T-helper 22 cell (primary cell): ENCODE results near the gene STAT3.
"Not testable (repeated sequence)": the region's sequence is repeated elsewhere in the genome, so short reads cannot be mapped to it uniquely, and the experiment has no call there.

Experiments used
- DNase-seq: peaks from one replicate; pipeline ENCODE4 v3.0.0-alpha.2; 2020; ENCODE audit warnings: low read depth

Gene STAT3

DNA sequence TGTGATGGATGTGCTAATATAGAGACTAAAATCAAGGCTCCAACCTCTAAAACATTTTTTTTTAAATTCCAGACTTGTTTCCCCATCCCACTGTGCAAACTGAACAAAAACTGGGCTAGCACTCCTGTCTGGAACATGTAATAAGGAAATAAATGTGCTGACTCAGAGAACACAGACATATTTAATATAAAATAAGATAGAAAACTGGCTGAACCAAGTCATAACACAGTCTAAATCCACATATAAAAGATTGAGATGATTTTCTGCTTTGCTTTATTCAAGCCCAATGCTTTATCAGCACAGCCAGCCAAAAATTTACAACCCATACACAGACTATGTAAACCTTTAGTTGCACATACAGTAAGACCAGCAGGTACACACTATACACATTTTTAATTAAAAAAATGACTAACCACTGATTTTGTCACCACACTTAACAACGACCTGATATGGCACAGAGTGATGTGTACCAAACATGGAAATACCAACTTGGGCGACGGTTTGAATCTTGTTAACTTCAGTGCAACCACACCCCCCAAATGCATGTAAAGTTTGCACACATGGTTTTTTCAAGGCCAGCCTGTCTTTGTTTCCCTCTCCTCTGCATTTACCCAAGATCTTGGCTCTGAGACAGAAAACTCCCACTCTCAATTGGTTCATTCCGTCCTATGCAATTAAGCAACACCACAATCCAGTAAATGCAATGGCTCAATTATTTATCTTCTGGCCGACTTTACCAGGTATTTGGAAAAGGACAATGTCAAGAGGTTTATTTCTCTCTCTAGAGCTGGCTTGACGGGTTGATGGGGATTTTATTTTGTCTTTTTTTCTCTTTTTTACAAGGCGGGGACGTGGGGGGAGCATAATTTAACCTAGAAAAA lies 1.2 kb downstream of the STAT3 start:
- no peak for DNase-seq

DNA sequence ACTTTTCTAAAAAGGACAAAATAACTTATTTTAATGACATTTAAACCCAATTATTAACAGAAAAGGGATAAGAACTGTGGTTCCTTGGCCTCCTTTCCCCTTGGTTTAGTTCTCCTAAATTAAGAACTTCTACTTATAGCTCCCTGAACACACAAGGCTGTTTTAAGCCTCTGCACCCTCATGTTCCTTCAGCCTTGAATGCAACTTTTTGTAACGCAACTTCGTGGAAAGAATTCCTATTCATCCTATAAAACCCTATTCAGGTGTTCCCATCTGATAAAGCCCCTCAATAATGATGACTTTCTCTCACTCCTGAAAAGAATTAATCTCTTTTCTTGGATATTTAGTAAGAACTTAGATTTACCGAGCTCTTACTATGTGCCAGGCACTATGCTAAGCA lies 6.3 kb downstream of the STAT3 start:
- no peak for DNase-seq

DNA sequence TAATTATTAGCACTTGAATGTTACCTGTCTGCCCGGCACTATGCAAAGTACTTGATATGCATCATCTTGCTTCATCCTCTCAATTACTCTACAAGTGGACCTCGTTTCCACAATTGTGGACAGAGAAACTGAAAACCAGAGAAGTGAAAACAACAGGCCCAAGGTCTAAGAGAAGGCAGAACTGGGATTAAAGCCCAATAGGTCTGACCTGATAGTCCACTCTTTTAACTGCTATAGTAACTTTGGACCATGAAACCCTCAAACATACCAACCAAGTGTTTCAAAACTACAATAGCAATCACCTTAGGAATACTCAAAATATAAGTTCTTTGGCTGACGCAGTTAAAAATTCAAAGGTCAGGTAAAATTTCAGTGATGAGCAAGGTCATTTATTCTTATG lies 7.3 kb downstream of the STAT3 start:
- DNase-seq: no peak

DNA sequence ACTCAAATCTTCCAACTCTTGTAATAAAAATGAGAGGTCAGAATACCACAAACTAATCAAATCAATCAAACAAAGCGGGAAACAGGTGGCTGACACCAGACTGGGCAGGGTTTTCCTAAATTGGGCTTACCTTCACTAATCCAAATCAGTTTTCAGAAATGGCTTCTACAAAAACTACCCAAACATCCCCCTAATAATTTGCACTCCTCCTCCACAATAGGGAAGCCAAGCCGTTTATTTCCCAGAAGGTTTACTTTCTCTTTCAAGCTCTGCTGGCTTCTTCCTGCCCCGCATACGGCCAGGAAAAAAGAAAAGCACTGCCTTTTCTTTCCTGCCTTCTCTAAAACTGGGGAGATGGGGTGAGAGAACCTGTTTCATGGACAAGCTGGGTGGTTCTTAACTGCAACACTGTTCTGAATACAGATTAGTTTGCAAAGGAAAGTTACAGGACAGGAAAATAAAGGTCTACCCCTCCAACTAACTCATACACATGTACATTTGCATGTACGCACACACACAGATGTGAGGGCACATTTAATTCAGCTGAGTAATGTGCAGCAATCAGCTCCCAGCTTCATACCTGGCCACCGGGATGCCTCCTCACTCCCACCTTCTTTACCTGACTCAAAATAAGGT lies 9.2 kb downstream of the STAT3 start:
- no peak for DNase-seq

DNA sequence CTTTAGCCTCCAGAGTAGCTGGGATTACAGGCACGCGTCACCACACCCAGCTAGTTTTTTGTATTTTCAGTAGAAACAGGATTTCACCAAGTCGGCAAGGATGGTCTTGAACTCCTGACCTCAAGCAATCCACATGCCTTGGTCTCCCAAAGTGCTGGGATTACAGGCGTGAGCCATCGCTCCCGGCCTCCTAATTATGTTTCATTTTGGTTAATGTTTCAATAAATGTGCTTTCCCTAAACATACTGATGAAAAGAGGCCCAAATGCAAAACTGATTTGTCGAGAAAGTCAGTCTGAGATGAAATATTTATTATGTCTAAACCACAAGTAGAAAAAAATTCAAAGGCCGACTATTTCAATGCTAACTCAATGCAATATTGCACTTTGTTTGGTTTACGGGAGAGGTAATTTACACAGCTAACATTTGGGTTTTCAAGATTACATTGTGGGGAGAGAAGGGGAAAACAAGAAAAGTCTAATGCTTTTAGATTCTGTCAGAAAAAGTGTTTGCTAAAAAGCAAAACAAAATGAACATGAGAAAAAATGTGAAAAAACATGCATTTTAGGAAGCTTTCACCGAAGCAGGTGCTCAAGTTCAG lies 9.8 kb downstream of the STAT3 start:
- no peak for DNase-seq

DNA sequence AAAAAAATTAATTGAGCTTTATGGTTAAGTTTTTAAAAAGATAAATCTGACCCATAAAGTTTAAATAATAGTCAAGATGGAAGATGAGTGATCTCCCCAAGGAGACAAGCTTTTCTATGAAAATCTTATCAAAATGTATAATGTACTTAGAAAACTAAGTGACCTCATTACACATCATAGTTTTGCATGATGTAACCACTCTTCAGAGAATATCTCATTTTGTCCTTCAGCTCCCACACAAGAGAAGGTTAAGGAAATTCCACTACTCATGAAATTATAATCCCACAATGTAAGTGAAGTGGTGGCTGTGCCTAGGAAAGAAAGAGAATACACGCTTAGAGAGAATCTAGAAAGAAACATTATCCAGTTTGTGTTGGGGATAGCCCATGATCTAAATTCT lies 14.3 kb downstream of the STAT3 start:
- no peak for DNase-seq

DNA sequence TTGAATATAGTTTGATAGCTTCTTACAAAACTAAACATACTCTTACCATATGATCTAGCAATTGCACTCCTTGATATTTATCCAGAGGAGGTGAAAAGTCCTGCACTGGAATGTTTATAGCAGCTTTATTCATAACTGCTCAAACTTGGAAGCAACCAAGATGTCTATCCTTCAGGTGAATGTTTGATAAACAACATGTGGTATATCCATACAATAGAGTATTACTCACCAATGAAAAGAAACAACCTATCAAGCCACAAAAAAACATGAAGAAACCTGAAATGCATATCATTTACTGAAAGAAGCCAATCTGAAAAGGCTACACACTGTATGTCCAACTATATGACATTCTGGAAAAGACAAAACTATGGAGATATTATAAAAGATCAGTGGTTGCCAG lies 16.1 kb downstream of the STAT3 start:
- DNase-seq: no peak

DNA sequence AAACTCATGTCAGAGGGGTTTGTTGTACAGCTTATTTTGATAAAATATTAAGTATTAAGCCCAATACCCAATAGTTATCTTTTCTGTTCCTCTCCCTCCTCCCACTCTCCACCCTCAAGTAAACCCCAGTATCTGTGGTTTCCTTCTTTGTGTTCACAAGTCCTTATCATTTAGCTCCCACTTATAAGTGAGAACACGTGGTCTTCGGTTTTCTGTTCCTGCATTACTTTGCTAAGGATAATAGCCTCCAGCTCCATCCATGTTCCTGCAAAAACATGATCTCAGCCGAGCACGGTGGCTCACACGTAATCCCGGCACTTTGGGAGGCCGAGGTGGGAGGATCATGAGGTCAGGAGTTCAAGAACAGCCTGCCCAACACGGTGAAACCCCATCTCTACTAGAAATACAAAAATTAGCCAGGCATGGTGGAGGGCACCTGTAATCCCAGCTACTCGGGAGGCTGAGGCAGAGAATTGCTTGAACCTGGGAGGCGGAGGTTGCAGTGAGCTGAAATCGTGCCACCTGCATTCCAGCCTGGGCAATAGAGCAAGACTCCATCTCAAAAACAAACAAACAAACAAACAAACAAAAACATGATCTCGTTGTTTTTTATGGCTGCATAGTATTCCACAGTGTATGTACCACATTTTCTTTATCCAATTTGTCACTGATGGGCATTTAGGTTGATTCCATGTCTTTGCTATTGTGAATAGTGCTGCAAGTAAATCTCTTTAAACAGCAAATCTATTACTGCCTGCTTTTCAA lies 19.3 kb downstream of the STAT3 start:
- not testable (repeated sequence) for DNase-seq

DNA sequence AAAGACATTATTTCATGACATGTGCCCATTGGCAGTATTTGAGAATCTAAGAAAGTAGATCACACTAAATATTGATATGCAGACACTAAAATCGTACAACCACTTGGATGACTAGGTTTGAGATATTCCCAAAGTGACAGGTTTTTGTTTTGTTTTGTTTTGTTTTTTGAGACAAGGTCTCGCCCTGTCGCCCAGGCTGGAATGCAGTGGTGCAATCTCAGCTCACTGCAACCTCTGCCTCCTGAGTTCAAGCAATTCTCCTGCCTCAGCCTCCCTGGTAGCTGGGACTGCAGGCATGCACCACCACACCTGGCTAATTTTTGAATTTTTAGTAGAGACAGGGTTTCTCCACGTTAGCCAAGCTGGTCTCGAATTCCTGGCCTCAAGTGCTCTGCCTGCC lies 19.9 kb downstream of the STAT3 start:
- not testable (repeated sequence) for DNase-seq

DNA sequence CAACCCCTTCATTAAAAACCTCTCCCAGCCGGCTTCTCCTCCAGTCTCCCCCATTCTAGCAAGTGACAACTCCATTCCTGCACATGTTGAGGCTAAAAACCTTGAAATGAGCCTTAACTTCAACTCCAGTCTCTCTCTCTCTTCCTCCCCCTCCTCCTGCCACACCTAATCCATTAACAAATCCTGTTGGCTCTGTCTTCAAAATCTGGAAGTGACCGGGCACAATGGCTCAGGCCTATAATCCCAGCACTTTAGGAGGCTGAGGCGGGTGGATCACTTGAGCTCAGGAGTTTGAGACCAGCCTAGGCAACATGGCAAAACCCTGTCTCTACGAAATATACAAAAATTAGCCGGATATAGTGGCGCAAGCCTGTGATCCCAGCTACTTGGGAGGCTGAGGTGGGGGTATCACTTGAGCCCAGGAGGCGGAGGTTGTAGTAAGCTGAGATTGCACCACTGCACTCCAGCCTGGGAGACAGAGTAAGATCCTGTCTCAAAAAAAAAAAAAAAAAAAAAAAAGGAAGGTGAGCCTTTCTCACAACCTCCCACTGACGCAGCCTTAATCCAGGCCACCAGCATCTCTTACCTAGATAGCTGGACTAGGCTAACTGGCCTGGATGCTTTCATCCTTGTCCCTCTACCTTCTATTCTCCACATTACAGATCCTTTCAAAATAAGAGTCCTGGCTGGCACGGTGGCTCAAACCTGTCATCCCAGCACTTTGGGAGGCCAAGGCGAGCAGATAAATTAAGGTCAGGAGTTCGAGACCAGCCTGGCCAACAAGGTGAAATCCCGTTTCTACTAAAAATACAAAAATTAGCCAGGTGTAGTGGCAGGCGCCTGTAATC lies 21.8 kb downstream of the STAT3 start:
- DNase-seq: not testable (repeated sequence)

DNA sequence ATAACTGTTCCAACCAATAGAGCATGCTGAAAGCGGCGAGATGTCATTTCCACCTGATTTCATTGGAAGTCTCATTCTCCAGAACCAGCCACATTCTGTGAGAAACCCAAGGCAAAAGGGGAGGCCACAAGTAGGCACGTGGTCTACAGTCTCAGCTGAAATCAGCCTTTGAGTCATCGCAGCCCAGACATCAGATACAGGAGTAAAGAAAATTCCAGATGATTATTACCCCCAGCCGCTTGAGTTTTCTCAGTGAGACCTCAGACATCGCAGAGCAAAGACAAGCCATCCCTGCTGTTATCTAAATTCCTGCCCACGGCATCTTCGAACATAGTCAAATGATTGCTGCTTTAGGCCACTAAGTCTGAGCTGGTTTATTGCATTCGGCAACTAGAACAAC lies 23.1 kb downstream of the STAT3 start:
- no peak for DNase-seq

DNA sequence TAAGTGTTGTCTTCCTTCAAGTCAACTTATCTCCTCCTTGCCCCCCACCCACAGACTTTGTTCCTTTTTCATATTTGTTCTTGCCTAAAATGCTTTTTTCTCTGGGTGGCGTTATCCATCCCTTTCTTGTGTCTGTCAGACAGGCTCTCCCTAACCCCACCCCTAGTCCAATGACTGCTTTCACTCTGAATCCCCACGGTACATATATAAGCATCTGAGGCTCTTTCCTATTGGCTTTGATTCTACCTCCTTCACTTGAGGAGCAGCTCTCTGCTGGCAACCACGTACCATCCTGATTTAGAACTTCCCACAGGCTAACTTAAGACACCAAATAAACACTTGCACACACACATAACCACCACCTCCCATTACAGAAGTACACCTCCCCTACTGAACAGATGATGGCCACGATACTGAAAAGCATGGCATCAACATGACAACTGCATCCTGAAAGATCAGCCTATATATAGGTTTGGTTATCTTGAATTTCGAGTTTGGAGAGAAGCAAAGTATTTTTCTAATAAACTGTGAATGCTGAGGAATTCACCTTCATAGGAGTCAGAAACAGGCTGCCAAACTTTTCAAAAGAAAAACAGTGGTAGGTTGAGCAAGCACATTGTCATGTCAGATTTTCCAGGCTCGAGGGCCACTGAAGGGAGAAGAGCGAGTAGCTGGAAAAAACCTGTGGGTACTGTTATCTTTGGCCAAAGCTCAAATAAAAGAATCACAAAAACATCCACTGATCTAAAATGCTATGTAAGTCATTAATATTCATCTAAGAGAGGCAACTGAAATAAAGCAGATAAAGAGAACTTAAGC lies 24.3 kb downstream of the STAT3 start:
- DNase-seq: no peak

DNA sequence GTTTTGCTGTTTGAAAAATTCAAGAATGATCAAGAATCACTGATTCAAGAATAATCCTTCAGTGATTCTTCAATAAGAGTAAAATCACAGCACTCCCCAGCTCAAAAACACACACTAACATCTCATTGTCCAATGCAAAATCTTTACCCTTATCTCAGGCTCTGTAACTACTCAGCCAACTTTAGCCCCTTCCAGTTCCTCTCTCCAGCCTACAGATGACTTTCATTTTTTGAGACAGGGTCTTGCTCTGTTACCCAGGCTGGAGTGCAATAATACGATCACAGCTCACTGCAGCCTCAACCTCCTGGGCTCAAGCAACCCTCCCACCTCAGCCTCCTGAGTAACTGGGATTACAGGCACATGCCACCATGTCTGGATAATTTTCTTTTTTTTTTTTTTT lies 25.0 kb downstream of the STAT3 start:
- no peak for DNase-seq

DNA sequence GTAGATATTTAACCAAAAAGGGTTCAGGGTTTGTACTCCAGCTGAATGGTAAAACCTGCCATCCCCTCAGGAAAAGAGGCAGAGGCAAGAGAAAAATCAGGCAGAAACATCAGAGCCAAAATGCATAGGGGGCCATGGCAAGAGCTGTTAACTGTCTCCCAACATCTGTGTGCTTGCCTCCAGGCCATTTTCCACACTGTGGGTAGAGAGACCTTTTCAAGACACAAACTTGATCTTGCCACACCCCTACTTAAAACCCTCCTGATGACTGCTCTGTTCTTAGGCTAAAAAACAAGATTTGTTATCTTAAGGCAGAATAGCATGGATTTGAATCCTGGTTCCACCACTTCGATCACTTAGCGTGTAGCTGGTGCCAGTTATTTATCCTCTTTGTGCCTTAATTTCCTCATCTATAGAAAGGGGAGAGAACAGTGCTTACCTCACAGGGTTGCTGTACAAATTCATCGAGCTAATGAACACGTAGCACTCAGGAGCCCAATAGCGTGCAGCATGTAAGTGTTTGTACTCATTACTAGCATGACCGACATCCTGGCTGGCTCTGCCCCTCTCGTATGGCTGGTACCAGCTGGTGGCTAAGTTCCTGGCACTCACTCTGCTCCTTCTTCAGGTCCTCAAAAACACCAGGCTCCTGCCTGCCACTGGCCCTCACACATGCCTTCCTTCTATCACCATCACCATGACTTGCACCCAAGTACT lies 25.8 kb downstream of the STAT3 start:
- no peak for DNase-seq

DNA sequence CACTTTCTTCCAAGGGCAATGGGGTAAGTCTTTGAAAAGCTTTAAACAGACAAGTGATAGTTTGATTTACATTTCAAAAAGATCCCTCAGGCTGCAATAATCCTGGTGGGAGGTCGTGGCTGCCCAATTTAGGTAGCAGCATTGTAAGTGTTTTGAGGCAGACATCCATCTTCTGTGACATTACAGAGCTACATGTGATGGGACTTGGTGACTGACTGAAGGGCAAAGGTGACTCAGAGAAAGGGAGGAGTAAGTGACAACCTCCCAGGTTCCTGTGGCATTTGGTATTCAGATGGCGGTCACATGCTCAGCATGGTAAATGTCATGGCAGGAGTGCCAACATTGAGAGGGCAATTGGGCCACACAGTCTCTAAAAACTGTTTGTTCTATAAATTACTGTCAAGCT lies 26.5 kb downstream of the STAT3 start:
- DNase-seq: no peak

DNA sequence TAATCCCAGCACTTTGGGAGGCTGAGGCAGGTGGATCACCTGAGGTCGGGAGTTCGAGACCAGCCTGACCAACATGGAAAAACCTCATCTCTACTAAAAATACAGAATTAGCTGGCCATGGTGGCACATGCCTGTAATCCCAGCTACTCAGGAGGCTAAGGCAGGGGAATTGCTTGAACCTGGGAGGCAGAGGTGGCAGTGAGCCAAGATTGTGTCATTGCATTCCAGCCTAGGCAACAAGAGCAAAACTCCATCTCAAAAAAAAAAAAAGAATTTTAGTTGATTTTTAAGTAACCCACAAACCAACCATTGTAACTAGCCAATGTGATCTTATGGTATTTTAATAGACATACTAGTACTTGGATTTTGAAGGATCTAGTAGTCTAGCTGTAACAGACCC lies 27.9 kb downstream of the STAT3 start:
- not testable (repeated sequence) for DNase-seq

DNA sequence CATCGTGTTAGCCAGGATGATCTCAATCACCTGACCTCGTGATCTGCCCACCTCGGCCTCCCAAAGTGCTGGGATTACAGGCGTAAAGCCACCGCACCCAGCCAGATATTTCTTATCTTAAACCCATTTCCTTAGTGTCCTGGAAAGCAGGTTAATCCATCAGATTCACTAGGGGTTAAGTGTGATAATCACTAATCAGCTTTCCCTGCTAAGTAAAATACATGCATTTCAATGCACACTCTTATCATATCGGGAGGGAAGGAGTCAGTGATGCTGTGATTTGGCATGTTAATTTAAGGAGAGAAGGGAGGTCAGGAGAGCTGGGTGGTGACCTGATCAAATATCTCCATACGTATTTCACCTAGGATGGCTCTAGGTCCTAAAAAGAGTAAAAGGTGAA lies 29.1 kb downstream of the STAT3 start:
- DNase-seq: no peak

DNA sequence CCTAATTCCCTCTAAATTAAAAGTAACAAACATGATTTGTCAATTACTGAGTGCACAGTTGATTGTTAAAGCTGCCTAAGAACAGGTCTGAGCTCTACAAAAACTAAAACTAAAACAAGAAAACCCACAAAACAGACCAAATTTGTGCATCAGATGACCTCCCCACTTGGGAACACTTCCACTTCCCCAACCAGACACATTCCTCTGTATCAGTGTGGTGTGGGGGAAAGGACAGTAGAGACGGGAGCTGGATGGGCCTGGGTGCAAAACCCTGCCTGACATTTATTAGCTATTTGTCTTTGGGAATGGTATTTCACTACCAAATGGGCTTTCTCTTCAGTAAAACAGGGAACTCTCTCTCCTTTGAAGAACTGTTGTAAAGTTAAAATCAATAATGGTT lies 29.8 kb downstream of the STAT3 start:
- DNase-seq: no peak

DNA sequence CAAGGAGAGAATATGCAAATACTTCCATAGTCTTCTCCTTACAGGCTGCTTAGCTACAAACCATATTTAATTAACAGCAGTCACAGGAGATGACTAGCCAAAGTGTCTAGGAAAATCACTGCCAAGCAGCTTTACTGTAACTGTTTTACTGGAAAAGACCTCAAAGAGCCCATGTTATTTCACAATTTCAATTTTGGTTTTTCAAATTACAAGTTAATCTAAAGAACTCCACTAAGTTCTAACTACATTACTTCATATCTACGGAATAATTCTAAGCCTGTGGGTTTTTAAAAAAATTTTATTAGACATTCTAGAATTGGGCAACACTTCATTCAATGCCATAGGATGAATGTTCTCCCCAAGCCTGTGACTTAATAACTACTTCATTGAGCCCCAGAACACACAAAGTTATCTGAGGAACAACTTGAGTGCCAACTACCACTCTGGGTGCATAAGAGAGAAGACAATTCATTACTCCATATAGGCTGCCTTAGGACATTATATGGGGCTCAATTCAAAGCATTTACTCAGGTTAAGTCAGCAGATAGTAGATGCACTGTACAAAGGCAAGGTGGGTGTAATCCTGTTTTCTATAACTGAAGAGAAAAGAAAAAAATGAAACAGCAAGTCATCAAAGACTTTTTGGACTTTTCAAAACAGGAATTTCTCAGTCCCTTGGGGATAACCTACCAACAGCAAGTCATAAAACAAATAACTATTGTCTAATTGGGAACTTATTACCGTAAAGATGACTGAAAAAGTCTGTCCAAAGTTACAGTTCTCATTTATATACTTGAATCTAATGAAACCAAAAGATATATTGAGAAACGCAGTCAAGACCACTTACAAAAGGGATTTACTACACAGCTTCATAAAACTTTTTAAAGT lies 33.0 kb downstream of the STAT3 start:
- no peak for DNase-seq
